Right renal pelvis (tissue), 4 donors: Measurements from ENCODE around the gene PTGDR2. TPM values are rescaled to one million over a fixed set of nuclear protein-coding genes. Genes with fewer than 3 reads are reported as not detected.

Experiments used
- DNase-seq, 4 donors: peaks; one replicate each; pipeline ENCODE4 v3.0.0-alpha.2; 2013; ENCODE audit warnings: low read depth in 4 of 4, low spot score in 3 of 4, missing footprints in 1 of 4
- polyA plus RNA-seq, 4 donors: library from polyadenylated mRNA; unstranded; fragments of 120-200 nt; gene quantifications; one replicate each; pipeline ENCODE4 v1.2.1, GENCODE V29; 2013; ENCODE audit not compliant: insufficient read length in 4 of 4

The PTGDR2 gene
- polyA plus RNA-seq, 4 donors, result 0.14 to 0.26 (median 0.22) TPM

- DNase-seq, result no peak
Measured at GRCh38 chr11:60875366-60876167, 19.8 kb upstream of the PTGDR2 start.

DNA sequence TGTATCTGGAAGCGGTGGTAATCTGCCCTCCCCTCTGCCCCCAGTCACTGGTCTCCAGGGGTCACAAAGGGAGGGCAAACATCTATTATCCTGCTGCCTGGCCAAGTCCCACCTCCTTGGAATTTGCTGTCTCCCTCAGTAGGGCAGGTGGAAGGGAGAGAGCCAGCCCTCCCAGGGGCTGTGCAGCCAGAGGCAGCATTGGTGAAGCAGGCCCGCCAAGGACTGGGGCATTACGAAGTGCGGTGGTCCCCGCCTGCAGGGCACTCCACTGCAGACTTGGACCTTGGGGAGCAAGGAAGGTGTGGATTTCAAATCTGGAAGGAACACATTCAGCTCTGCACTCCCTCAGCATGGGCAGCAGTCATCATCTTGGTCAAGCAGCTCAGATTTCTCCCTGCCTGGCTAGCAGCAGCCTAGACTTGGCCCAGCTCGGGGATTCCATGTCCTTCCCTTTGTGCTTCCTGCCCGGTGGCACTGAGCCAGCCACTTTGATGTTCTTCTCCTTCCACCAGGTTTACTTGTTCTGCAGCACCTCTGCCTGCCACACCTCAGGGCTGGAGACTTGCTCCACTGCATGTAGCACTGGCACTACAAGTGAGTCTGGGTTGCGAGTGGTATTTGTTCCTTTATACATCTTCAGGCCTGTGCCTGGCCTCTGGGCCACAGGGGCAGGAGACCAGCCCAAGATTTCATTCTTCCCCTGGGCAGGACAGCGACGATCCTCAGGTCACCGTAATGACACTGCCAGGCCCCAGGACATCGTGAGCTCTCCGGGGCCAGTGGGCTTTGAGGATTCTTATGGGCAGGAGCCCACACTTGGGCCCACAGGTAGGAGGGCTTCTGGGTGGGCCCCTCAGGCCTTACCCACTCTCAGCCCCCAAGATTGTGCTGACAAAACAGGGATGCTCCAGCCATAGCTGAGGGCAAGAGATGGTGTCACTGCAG, 18.9 kb upstream of the PTGDR2 start:
- no peak for DNase-seq

DNA sequence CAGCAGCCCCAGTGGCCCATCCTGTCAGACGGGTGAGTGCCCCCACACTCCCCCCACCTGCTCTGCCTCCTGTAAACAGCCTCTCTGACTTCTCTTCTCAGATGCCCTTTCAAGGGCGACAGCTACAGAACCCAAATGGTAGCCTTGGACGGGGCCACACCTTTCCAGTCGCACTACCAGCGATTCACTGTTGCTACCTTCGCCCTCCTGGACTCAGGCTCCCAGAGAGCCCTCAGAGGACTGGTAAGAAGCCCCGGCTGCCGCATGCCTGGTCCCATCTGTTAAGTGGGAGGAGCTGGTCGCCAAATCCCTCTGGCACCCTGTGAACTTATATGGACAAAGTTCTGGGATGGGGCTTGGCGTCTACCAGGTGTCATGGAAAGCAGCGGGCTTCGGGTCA, 17.8 kb upstream of the PTGDR2 start:
- DNase-seq, result no peak

DNA sequence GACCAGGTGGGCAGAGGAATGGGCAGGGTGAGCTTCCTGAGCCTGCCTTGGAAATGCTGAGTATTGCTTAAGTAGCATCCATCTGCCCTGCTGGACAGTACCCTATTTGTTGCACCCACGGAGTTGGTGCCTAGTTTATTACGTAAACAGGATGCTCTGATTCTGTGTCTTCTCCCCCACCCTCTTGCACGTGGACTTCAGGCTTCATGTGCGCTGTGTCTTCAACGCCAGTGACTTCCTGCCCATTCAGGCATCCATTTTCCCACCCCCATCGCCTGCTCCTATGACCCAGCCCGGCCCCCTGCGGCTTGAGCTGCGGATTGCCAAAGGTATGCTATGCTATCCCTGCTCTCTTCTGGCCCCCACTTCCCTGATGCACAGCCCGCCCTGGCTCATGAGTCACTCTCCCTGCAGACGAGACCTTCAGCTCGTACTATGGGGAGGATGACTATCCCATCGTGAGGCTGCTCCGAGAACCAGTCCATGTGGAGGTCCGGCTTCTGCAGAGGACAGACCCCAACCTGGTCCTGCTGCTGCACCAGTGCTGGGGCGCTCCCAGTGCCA, 17.3 kb upstream of the PTGDR2 start:
- DNase-seq, result no peak

- no peak for DNase-seq
Measured at GRCh38 chr11:60872124-60872960, 16.6 kb upstream of the PTGDR2 start.

DNA sequence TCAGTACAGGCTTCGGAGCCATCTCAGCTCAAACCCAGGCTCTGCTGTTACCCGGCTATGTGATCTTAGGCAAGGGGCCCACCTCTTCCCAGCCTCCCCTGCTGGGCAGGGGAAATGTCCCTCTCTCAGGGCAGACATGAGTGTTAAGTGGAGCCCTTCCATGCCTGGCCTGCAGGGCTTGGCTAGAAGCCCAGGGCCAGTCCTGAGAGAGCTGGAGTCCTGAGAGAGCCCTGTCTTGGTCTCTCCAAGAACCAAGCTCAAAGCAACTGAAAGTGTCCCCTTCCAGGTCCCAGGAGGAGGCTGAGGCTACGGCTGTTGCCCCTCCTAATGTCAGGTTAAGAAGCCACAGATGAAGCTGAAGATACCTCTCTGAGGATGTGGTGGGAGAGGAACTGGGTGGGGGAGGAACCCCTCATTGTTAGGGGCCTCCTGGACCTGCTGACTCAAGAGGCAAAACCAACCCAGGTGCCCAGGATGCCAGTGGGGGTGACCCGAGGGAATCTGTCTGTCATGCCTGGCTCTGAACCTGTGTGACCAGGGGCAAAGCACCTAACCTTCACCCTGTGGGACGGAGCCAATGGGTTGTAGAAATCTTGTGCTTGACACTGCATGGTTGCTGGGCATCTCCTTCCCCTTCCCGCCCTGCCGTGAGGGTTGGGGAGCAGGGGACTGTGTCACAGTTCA, 15.8 kb upstream of the PTGDR2 start:
- no peak for DNase-seq

DNA sequence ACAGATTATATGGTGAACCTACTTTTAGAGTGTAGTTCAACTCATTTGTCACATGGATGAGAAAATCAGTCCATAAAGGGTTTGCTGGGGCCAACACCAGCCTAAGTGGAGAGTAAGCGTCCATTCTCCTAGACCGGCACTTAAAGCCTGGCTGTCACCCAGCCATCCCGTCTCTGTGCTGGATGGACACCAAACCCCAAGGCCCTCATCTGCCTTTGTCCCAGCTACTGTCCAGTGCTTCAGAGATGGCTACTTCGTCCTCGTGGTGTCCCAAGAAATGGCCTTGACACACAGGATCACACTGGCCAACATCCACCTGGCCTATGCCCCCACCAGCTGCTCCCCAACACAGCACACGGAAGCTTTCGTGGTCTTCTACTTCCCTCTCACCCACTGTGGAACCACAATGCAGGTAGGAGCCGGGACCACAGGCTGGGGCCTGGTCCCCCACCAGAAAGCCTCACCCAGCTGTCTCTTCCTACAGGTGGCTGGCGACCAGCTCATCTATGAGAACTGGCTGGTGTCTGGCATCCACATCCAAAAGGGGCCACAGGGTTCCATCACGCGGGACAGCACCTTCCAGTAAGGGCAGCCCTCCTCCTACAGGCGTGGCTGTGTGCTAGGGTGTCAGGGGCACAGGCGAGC, 15.1 kb upstream of the PTGDR2 start:
- no peak for DNase-seq

DNA sequence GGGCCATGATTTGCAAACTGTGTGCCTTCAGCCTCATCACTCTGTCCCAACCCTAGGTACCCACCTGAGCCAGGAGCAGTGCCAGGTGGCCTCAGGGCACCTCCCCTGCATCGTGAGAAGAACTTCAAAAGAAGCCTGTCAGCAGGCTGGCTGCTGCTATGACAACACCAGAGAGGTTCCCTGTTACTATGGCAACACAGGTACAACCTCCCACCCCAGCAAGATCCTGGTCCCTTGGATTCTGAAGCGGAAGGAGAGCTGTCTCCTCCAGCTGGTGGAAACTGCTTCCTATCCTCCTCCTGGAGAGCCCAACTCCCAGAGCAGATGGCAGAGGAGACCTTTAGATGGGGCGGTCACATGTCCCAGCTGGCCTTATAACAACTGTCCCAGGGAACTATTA, 14.5 kb upstream of the PTGDR2 start:
- DNase-seq, result no peak

DNA sequence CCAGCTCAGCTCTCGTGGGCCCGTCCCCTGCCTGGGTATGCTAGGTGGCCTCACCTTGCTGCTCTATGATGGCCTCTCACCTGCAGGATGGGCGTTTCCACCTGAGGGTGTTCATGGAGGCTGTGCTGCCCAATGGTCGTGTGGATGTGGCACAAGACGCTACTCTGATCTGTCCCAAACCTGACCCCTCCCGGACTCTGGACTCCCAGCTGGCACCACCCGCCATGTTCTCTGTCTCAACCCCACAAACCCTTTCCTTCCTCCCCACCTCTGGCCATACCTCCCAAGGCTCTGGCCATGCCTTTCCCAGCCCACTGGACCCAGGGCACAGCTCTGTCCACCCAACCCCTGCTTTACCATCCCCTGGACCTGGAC, 13.7 kb upstream of the PTGDR2 start:
- DNase-seq, result no peak

DNA sequence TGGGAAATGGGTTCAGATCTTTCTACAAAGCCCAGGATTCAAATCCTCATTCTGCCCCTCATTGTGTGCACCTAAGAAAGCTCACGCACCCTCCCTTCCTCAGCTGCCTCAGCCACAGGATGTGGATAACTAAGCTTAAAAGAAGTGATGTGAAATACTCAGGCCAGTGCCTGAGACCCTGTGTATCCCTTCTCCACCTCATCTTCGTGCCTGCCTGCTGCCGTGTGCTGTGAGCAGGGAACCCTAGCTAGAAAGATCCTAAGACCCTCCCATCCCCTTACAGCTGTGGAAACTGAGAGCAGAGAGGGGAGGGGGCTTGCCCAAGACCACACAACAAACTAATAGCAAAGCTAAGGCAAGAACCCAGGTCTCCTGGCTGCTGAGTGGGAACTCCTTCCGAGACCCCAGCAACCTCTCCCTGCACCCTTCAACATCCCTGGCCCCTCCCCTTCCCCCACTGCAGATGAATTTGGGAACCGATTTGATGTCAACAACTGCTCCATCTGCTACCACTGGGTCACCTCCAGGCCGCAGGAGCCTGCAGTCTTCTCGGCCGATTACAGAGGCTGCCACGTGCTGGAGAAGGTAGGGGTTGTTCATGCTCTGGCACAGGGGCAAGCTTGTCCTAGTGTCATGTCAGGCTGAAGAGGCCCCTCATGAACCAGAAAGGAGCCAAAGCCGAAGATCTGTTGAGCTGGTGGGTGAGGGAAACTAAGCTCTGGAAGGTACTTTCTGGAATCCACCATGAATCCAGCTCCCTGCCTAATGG, 13.1 kb upstream of the PTGDR2 start:
- no peak for DNase-seq

- DNase-seq, result no peak
Measured at GRCh38 chr11:60867871-60868681, 12.3 kb upstream of the PTGDR2 start.

DNA sequence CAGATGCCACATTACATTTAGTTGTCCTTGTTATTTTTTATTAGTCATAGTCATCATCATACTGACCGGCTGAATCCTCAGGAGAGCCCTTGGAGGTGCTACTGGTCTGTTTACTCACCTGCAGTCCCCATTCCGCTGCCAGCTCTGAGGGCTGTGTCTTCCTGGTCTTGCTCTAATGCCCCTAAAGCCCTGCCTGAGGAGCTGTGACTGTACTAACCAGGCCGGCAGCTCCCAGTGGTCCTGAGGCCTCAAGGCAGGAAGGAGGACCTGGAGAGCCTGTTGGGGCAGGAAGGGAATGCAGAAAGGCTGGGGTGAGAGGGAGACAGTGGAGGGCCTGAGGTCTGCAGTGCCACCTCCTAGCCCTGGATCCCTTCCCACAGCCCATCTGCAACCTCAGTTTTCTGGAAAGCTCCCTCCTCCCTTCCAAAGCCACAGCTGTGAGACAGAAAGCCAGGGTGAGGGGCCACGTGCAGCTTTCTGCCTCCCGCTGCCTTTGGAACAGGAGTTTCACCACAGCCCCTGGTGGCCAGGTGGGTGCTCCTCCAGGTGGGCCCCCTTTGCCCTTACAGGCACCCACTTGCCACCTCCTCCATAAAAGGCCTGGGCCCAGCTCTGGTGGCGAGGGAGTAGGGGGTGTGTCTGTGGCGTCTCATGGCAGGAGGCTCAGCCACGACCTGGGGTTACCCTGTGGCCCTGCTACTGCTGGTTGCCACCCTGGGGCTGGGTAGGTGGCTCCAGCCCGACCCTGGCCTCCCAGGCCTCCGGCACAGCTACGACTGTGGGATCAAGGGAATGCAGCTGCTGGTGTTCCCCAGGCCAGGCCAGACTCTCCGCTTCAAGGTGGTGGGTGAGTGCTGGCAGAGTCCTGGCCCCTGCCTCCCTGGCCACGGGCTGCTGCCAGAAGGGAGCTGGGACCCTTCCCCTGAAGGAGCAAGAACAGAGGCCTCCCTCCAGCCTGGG, 11.4 kb upstream of the PTGDR2 start, which contains the start of gene ZP1:
ZP1 (plus strand) TSS at position 632 of the 960 bp plus-strand sequence; CDS start at position 652, 20 bp downstream.
- DNase-seq, result no peak

DNA sequence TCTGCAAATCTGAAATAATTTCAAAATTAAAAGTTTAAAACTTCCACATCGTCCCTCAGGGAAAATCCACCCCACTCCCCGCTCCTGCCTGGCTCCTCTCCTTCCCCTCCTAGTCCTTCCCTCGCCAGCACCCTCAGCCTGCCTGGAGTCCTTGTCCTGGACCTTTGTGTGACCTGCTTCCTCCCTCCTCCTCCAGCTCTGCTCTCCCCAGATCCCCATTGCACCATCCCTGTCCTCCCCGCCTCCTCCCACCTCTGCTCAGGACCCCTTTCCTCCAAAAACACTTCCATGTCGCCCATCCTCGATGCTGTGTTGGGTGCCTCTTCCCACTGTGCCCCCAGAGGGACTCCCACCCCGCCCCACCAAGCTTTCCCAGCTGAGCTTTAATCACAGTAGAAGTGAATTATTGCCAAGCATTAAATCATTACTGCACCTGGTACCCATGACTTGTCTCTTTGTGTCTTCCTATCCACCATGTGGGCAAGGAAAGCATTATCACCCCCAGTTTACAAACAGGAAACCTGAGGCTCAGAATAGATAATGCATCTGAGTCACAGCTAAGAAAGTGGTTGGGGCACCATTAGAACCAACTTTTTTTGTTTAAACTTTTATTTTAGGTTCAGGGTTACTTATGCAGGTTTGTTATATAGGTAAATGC, 9.2 kb upstream of the PTGDR2 start:
- no peak for DNase-seq

DNA sequence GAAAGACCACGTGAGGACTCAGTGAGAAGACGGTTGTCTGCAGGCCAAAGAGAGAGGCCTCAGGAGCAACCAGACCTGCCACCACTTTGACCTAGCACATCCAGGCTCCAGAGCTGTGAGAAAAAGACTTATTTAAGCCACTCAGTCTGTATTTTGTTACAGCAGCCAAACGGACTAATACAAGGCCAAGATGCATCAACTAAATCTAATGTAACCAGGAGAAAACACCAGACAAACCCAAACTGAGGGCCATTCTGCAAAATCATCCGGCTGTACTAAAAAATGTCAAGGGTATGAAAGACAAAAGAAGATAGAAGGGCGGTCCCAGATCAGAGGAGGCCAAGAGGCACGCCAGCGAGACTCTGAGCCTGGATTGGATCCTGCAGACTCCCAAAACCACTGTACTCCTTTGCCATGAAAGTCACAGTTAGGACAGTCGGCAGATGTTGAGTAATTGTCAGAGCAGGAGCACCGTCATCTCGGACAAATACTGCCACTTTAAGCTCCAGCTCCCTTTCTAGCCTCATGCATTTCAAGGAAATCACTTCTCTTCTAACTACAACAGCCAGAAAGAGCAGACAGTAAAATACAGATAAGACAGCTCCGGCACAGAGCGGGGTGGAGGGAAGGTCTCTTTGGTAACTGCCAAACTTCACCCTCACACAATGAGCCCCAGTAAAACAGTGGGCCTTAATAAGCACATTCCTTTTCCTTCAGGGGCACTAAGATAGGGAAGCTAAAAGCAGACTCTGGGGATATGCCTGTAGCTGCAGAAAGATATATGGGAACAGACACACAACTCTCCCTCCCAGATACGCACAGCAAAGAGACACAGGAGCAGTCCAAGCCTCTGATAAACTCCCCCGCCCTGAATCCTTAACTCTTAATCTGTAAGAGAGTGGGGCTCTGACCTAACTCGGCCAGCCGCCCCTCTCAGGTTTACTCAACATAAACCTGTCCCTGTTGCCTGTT, 8.1 kb upstream of the PTGDR2 start:
- no peak for DNase-seq

- no peak for DNase-seq
Measured at GRCh38 chr11:60862171-60862570, 6.4 kb upstream of the PTGDR2 start.
